GM06990 (cell line): ENCODE measurements around the gene PLEKHA6.

Experiments
- DNase-seq: peaks from one replicate; pipeline ENCODE4 v3.0.0-alpha.2; 2011; ENCODE audit not compliant: insufficient read length; ENCODE audit errors: extremely low read depth
- H3K27me3 ChIP-seq: replicated peaks from 2 replicates; pipeline ENCODE4 v1.6.0; 2011; ENCODE audit warnings: low read length; ENCODE audit not compliant: control insufficient read depth, insufficient read depth
- H3K36me3 ChIP-seq: 2 replicates; pipeline ENCODE4 v1.5.1; 2011; ENCODE audit warnings: low read length; ENCODE audit not compliant: control insufficient read depth, insufficient read depth
- H3K4me3 ChIP-seq: replicated peaks from 2 replicates; pipeline ENCODE4 v1.5.1; 2011; ENCODE audit warnings: low read depth, mild to moderate bottlenecking, control low read depth, low read length
- CTCF ChIP-seq: IDR thresholded peaks from 2 replicates; pipeline ENCODE4 v1.5.1; 2011; ENCODE audit warnings: low read length, control low read depth, mild to moderate bottlenecking, inconsistent platforms; ENCODE audit not compliant: insufficient read depth, poor library complexity, severe bottlenecking

The PLEKHA6 gene

GRCh38 chr1:204180133-204180532, 179.6 kb downstream of the PLEKHA6 start:
- Histone ChIP-seq H3K27me3 (no peaks in the 10 kb centered on the region; the same call in 1 of the 2 replicates), H3K36me3 (no peaks in the 10 kb centered on the region), H3K4me3 (no peak overlapping the region)
- no peak for TF ChIP-seq CTCF
- DNase-seq: no peak

GRCh38 chr1:204178487-204179281, 181.0 kb downstream of the PLEKHA6 start:
- DNase-seq: no peak
- TF ChIP-seq CTCF: no peak
- Histone ChIP-seq H3K36me3 (no peaks in the 10 kb centered on the region), H3K27me3 (no peaks in the 10 kb centered on the region; the same call in 1 of the 2 replicates), H3K4me3 (no peak overlapping the region)

GRCh38 chr1:204177133-204177532, 182.6 kb downstream of the PLEKHA6 start:
- no peak for DNase-seq

GRCh38 chr1:204176049-204176448, 183.7 kb downstream of the PLEKHA6 start:
- Histone ChIP-seq H3K4me3 (no peak overlapping the region), H3K36me3 (no peaks in the 10 kb centered on the region), H3K27me3 (no peaks in the 10 kb centered on the region; the same call in 1 of the 2 replicates)
- no peak for DNase-seq
- no peak for TF ChIP-seq CTCF

More at GRCh38 chr1:204177133-204177532, 182.6 kb downstream of the PLEKHA6 start:
- no peaks in the 10 kb centered on the region; the same call in 1 of the 2 replicates for H3K27me3 ChIP-seq
- H3K36me3 ChIP-seq: no peaks in the 10 kb centered on the region
- H3K4me3 ChIP-seq: no peak overlapping the region
- TF ChIP-seq CTCF: no peak

GRCh38 chr1:204174958-204175357, 184.8 kb downstream of the PLEKHA6 start:
- TF ChIP-seq CTCF: no peak
- no peak overlapping the region for H3K4me3 ChIP-seq

More at GRCh38 chr1:204174958-204175357, 184.8 kb downstream of the PLEKHA6 start:
- no peaks in the 10 kb centered on the region for H3K36me3 ChIP-seq
- no peaks in the 10 kb centered on the region for H3K27me3 ChIP-seq
- DNase-seq: no peak
